HG02981 (cell line): ENCODE results near the gene ADRM1.

Experiments used
- ATAC-seq: cut with Tn5 transposase; IDR thresholded peaks from one replicate; pipeline ENCODE4 v1.9.1; 2021; ENCODE audit warnings: mild to moderate bottlenecking, moderate library complexity; ENCODE audit not compliant: unreplicated experiment

Gene ADRM1

GRCh38 chr20:62309198-62309944 lies 6.6 kb downstream of the ADRM1 start:
- no peak for ATAC-seq

- no peak for ATAC-seq
These were observed 7.4 kb downstream of the ADRM1 start for GRCh38 chr20:62309947-62310756.

GRCh38 chr20:62310757-62311121 lies 7.9 kb downstream of the ADRM1 start:
- ATAC-seq: no peak

GRCh38 chr20:62311150-62311549 lies 8.4 kb downstream of the ADRM1 start:
- no peak for ATAC-seq

- no peak for ATAC-seq
These were observed 9.2 kb downstream of the ADRM1 start for GRCh38 chr20:62311832-62312661.

GRCh38 chr20:62312662-62312977 lies 9.8 kb downstream of the ADRM1 start:
- no peak for ATAC-seq

- ATAC-seq: no peak
These were observed 10.2 kb downstream of the ADRM1 start for GRCh38 chr20:62313021-62313420.

- ATAC-seq: no peak
These were observed 10.9 kb downstream of the ADRM1 start for GRCh38 chr20:62313460-62314338.

- no peak for ATAC-seq
These were observed 11.5 kb downstream of the ADRM1 start for GRCh38 chr20:62314339-62314638.

- no peak for ATAC-seq
These were observed 12.0 kb downstream of the ADRM1 start for GRCh38 chr20:62314711-62315302.

GRCh38 chr20:62315773-62316172 lies 13.0 kb downstream of the ADRM1 start:
- no peak for ATAC-seq

GRCh38 chr20:62316331-62317166 lies 13.8 kb downstream of the ADRM1 start:
- ATAC-seq: no peak

GRCh38 chr20:62317167-62317655 lies 14.4 kb downstream of the ADRM1 start:
- no peak for ATAC-seq

GRCh38 chr20:62318400-62319345 lies 15.9 kb downstream of the ADRM1 start:
- ATAC-seq: no peak

- ATAC-seq: no peak
These were observed 16.6 kb downstream of the ADRM1 start for GRCh38 chr20:62319346-62319909.

- ATAC-seq: no peak
These were observed 18.0 kb downstream of the ADRM1 start for GRCh38 chr20:62320581-62321354.

GRCh38 chr20:62321521-62321948 lies 18.7 kb downstream of the ADRM1 start:
- no peak for ATAC-seq
